Epithelial cell of esophagus (primary cell): Measurements from ENCODE around the gene PLXNA4.

ENCODE experiments used
- DNase-seq: peaks from one replicate; pipeline ENCODE4 v3.0.0; 2010; ENCODE audit warnings: low read depth
- H3K4me3 ChIP-seq: 2 replicates; pipeline ENCODE4 v1.5.1; 2011; ENCODE audit warnings: mild to moderate bottlenecking, low read length, control low read depth
- CTCF ChIP-seq: IDR thresholded peaks from 2 replicates; pipeline ENCODE4 v1.5.1; 2011; ENCODE audit warnings: low read depth, mild to moderate bottlenecking, low read length, control low read depth, inconsistent platforms; ENCODE audit not compliant: insufficient read depth; ENCODE audit errors: missing control alignments

The PLXNA4 gene

GRCh38 chr7:132430861-132431822, 145.1 kb downstream of the PLXNA4 start:
- no peak for TF ChIP-seq CTCF
- DNase-seq: no peak
- H3K4me3 ChIP-seq: no peak overlapping the region

GRCh38 chr7:132430041-132430855, 146.0 kb downstream of the PLXNA4 start:
- H3K4me3 ChIP-seq: no peak overlapping the region
- DNase-seq: no peak
- no peak for TF ChIP-seq CTCF

- no peak for DNase-seq
- TF ChIP-seq CTCF: no peak
- no peak overlapping the region for H3K4me3 ChIP-seq
Measured at GRCh38 chr7:132429181-132429580, 147.1 kb downstream of the PLXNA4 start.

GRCh38 chr7:132428247-132428919, 147.9 kb downstream of the PLXNA4 start:
- no peak overlapping the region for H3K4me3 ChIP-seq
- no peak for TF ChIP-seq CTCF
- no peak for DNase-seq

DNA sequence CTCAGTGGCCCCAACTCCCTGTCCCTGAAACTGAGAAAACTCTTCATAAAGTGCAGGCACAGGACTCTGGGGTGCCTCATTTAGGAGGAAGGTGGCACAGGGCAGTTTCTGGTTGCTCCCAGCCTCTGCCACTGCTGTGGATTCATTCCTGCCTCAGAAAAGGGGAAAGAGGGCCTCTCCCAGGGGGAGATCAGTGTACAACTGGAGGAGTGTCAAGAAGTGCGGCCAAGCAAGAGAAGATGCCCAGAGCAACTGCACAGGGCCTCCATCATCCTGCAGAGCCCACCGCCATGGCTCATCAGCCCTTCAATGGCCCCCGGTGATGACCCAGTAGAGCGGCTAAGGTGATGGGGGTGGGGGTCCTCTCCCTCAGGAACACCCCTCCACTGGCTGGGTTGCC, 150.3 kb downstream of the PLXNA4 start:
- DNase-seq: no peak
- H3K4me3 ChIP-seq: no peak overlapping the region
- no peak for TF ChIP-seq CTCF

DNA sequence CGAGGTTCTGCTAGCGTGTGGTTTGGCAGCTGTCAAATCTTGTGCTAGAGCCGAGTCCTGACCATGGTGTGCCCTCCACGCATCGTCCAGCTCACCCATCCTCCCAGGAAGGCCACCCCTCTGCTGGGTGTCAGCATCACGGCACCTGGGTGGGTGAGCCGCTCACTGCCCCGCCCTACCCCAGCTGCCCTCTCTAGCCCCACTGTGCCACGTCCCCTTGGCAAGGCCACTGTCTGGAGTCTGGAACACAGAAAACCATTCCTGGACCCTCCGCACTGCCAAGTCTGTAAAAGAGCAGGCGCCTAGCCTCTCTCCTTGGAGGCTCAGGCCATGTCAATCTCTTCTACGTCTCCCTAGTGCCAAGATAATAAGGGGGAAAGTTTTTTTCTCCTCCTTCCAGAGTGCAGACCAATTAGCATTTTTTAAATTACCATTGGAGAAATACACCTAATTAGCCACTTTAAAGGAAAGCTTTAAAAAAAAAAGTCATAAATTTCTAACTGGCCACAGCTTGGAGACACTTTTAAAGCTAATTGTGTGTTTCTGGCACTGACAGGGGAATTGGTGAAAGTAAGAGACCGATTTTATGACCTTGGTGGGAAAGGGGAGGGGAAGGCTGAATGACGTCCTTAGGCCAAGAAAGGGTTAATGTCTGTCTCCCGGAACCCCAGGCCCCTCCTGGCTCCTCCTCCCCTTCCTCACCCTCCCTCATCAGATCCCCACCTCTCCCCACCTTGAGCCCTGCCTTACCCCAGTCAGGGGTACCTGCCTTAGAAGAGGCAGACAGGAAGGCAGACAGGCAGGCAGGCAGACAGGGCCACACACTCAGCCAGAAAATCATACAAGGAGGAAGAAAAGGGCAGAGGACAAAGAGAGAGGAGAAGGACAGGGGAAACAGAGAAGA, 151.2 kb downstream of the PLXNA4 start:
- no peak for DNase-seq
- no peak for TF ChIP-seq CTCF
- H3K4me3 ChIP-seq: no peak overlapping the region
